ENCODE results near the gene EPHA8.

EPHA8 gene

GRCh38 chr1:22566161-22566560, 2.9 kb downstream of the EPHA8 start:
- TF ChIP-seq POLR2A (IDR thresholded peaks at IDR 0.05; ENCODE audit: low read length), result no peak
- TF ChIP-seq GATA1 (IDR thresholded peaks at IDR 0.05; ENCODE audit: low read depth, low read length), result no peak
- DNase-seq, result no peak

GRCh38 chr1:22567197-22567596, 3.9 kb downstream of the EPHA8 start:
- TF ChIP-seq GATA1 (IDR thresholded peaks at IDR 0.05; ENCODE audit: low read depth, low read length) (no peak), POLR2A (IDR thresholded peaks at IDR 0.05; ENCODE audit: low read length) (no peak)
- no peak for DNase-seq

- DNase-seq, result no peak
- no peak for TF ChIP-seq GATA1 (IDR thresholded peaks at IDR 0.05; ENCODE audit: low read depth, low read length)
- TF ChIP-seq POLR2A (IDR thresholded peaks at IDR 0.05; ENCODE audit: low read length), result no peak
These were observed 4.7 kb downstream of the EPHA8 start for GRCh38 chr1:22567994-22568393.

GRCh38 chr1:22569269-22569668, 6.0 kb downstream of the EPHA8 start:
- no peak for DNase-seq
- no peak for TF ChIP-seq POLR2A (IDR thresholded peaks at IDR 0.05; ENCODE audit: low read length)
- TF ChIP-seq GATA1 (IDR thresholded peaks at IDR 0.05; ENCODE audit: low read depth, low read length), result no peak

- no peak for TF ChIP-seq GATA1 (IDR thresholded peaks at IDR 0.05; ENCODE audit: low read depth, low read length)
- TF ChIP-seq POLR2A (IDR thresholded peaks at IDR 0.05; ENCODE audit: low read length), result no peak
- DNase-seq, result no peak
These were observed 7.0 kb downstream of the EPHA8 start for GRCh38 chr1:22570140-22570909.

GRCh38 chr1:22572818-22573217, 9.5 kb downstream of the EPHA8 start:
- TF ChIP-seq GATA1 (IDR thresholded peaks at IDR 0.05; ENCODE audit: low read depth, low read length) (no peak), POLR2A (IDR thresholded peaks at IDR 0.05; ENCODE audit: low read length) (no peak)
- no peak for DNase-seq

- TF ChIP-seq GATA1 (IDR thresholded peaks at IDR 0.05; ENCODE audit: low read depth, low read length) (no peak), POLR2A (IDR thresholded peaks at IDR 0.05; ENCODE audit: low read length) (no peak)
- no peak for DNase-seq
These were observed 9.9 kb downstream of the EPHA8 start for GRCh38 chr1:22573237-22573636.

GRCh38 chr1:22575532-22576149, 12.4 kb downstream of the EPHA8 start:
- no peak for DNase-seq
- TF ChIP-seq GATA1 (IDR thresholded peaks at IDR 0.05; ENCODE audit: low read depth, low read length), result no peak
- TF ChIP-seq POLR2A (IDR thresholded peaks at IDR 0.05; ENCODE audit: low read length), result no peak

- DNase-seq, result no peak
- TF ChIP-seq POLR2A (IDR thresholded peaks at IDR 0.05; ENCODE audit: low read length) (no peak), GATA1 (IDR thresholded peaks at IDR 0.05; ENCODE audit: low read depth, low read length) (no peak)
These were observed 12.9 kb downstream of the EPHA8 start for GRCh38 chr1:22576150-22576544.

- TF ChIP-seq GATA1 (IDR thresholded peaks at IDR 0.05; ENCODE audit: low read depth, low read length) (no peak), POLR2A (IDR thresholded peaks at IDR 0.05; ENCODE audit: low read length) (no peak)
These were observed 13.3 kb downstream of the EPHA8 start for GRCh38 chr1:22576617-22577016.

GRCh38 chr1:22578732-22579361, 15.6 kb downstream of the EPHA8 start:
- TF ChIP-seq GATA1 (IDR thresholded peaks at IDR 0.05; ENCODE audit: low read depth, low read length) (no peak), POLR2A (IDR thresholded peaks at IDR 0.05; ENCODE audit: low read length) (no peak)
- no peak for DNase-seq

More at GRCh38 chr1:22576617-22577016, 13.3 kb downstream of the EPHA8 start:
- DNase-seq, result no peak

- TF ChIP-seq POLR2A (IDR thresholded peaks at IDR 0.05; ENCODE audit: low read length), result no peak
- no peak for TF ChIP-seq GATA1 (IDR thresholded peaks at IDR 0.05; ENCODE audit: low read depth, low read length)
- no peak for DNase-seq
These were observed 16.4 kb downstream of the EPHA8 start for GRCh38 chr1:22579541-22580155.

GRCh38 chr1:22582661-22583635, 19.7 kb downstream of the EPHA8 start:
- no peak for DNase-seq
- TF ChIP-seq GATA1 (IDR thresholded peaks at IDR 0.05; ENCODE audit: low read depth, low read length) (no peak), POLR2A (IDR thresholded peaks at IDR 0.05; ENCODE audit: low read length) (no peak)

Data from erythroblast (primary cell).